ENCODE results near the gene RAB8A.

DNA sequence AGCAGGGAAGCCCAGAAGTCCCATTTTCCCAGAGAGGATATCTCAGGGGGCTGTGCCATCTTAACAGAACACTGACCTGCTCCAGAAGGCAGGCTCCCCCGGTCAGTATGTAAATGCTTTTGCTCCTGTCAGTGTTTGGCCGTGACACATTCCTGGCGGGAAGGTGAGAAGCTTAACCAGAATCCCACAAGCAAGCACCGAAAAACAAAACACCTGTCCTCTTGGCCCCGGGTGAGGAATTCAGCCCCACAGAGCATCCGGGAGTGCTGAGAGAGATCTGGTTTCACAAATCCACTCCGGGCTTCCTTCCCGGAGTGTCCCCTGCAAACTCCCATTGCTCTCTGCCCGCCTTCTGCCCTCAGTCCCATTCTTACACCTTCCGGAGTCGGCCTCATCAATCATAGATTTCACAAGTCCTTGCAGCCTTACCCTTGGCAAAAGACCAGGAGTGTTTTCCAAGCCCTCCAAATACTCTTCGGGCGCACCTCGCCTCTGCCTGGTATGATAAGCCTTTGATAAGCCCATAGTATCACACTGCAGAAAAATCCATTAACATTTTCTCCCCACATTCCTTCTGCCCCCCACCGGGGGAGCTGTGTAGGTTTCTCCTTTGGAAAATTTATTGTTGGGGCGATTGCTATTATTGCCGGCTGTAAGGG lies 23.2 kb upstream of the RAB8A start:
- TF ChIP-seq POLR2AphosphoS5 (IDR thresholded peaks at IDR 0.05; ENCODE audit: low read depth) (no peak), EZH2 (IDR thresholded peaks at IDR 0.05; ENCODE audit: low read depth, unreplicated experiment) (no peak), EZH2phosphoT487 (IDR thresholded peaks at IDR 0.05; ENCODE audit: unreplicated experiment) (no peak), REST (IDR thresholded peaks at IDR 0.05; ENCODE audit: unreplicated experiment) (no peak), CREB1 (CRISPR knock-in tag; IDR thresholded peaks at IDR 0.05; ENCODE audit: low read depth) (no peak), NANOG (IDR thresholded peaks at IDR 0.05; ENCODE audit: borderline replicate concordance) (no peak), ZNF331 (CRISPR knock-in tag; IDR thresholded peaks at IDR 0.05; ENCODE audit: low read depth) (no peak)
- TF ChIP-seq, protein P1, sequence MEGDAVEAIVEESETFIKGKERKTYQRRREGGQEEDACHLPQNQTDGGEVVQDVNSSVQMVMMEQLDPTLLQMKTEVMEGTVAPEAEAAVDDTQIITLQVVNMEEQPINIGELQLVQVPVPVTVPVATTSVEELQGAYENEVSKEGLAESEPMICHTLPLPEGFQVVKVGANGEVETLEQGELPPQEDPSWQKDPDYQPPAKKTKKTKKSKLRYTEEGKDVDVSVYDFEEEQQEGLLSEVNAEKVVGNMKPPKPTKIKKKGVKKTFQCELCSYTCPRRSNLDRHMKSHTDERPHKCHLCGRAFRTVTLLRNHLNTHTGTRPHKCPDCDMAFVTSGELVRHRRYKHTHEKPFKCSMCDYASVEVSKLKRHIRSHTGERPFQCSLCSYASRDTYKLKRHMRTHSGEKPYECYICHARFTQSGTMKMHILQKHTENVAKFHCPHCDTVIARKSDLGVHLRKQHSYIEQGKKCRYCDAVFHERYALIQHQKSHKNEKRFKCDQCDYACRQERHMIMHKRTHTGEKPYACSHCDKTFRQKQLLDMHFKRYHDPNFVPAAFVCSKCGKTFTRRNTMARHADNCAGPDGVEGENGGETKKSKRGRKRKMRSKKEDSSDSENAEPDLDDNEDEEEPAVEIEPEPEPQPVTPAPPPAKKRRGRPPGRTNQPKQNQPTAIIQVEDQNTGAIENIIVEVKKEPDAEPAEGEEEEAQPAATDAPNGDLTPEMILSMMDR (conservative IDR thresholded peaks at IDR 0.05; ENCODE audit: low read depth in 2 of 2): peak in 1 of 2 experiments; percentile 42; a peak in 2 of 4 replicates

Measured in GM23338 (cell line).